HEK293 (cell line): ENCODE data around the gene IGFLR1.
A peak's percentile ranks its signal among the peaks of the same experiment; 100 is the strongest.

Experiments
- BCL11B ChIP-seq: fragments of 450-650 bp; formaldehyde crosslinking; IDR thresholded peaks from 2 replicates; pipeline ENCODE4 v1.5.1; 2016; ENCODE audit warnings: low read depth, missing biosample characterization, missing genetic modification characterization
- HOXA7 ChIP-seq: sonication (generic); formaldehyde crosslinking; IDR thresholded peaks from 2 replicates; pipeline ENCODE4 v1.8.1; 2022; ENCODE audit warnings: missing genetic modification reagents, borderline replicate concordance
- KLF16 ChIP-seq: fragments of 450-650 bp; formaldehyde crosslinking; IDR thresholded peaks from 2 replicates; pipeline ENCODE4 v1.5.1; 2017; ENCODE audit warnings: missing biosample characterization, missing genetic modification characterization
- KLF8 ChIP-seq: fragments of 450-650 bp; formaldehyde crosslinking; IDR thresholded peaks from 2 replicates; pipeline ENCODE4 v1.5.1; 2016; ENCODE audit warnings: missing biosample characterization, missing genetic modification characterization
- KLF9 ChIP-seq: fragments of 450-650 bp; formaldehyde crosslinking; IDR thresholded peaks from 2 replicates; pipeline ENCODE4 v1.5.1; 2016; ENCODE audit warnings: missing biosample characterization, missing genetic modification characterization, low read depth
- MYNN ChIP-seq: fragments of 450-650 bp; formaldehyde crosslinking; IDR thresholded peaks from 2 replicates; pipeline ENCODE4 v1.5.1; 2016; ENCODE audit warnings: missing biosample characterization, missing genetic modification characterization, borderline replicate concordance
- OSR2 ChIP-seq: fragments of 450-650 bp; formaldehyde crosslinking; IDR thresholded peaks from 2 replicates; pipeline ENCODE4 v1.5.1; 2016; ENCODE audit warnings: missing biosample characterization, missing genetic modification characterization
- ZBTB20 ChIP-seq: fragments of 450-650 bp; formaldehyde crosslinking; IDR thresholded peaks from 2 replicates; pipeline ENCODE4 v1.5.1; 2016; ENCODE audit warnings: missing biosample characterization, missing genetic modification characterization
- ZBTB48 ChIP-seq: fragments of 450-650 bp; formaldehyde crosslinking; IDR thresholded peaks from 2 replicates; pipeline ENCODE4 v1.5.1; 2016; ENCODE audit warnings: missing biosample characterization, missing genetic modification characterization
- ZBTB7A ChIP-seq: fragments of 450-650 bp; formaldehyde crosslinking; IDR thresholded peaks from 2 replicates; pipeline ENCODE4 v1.5.1; 2016; ENCODE audit warnings: low read depth, missing biosample characterization, missing genetic modification characterization
- ZNF121 ChIP-seq: fragments of 450-650 bp; formaldehyde crosslinking; IDR thresholded peaks from 2 replicates; pipeline ENCODE4 v1.5.1; 2016; ENCODE audit warnings: missing biosample characterization, missing genetic modification characterization
- ZNF138 ChIP-seq: fragments of 450-650 bp; formaldehyde crosslinking; IDR thresholded peaks from 2 replicates; pipeline ENCODE4 v1.5.1; 2016; ENCODE audit warnings: missing biosample characterization, missing genetic modification characterization, borderline replicate concordance
- ZNF16 ChIP-seq: fragments of 450-650 bp; formaldehyde crosslinking; IDR thresholded peaks from 2 replicates; pipeline ENCODE4 v1.5.1; 2016; ENCODE audit warnings: low read depth, missing biosample characterization, missing genetic modification characterization
- ZNF292 ChIP-seq: fragments of 450-650 bp; formaldehyde crosslinking; IDR thresholded peaks from 2 replicates; pipeline ENCODE4 v1.5.1; 2016; ENCODE audit warnings: low read depth, missing biosample characterization, missing genetic modification characterization, borderline replicate concordance
- ZNF302 ChIP-seq: fragments of 450-650 bp; formaldehyde crosslinking; IDR thresholded peaks from 2 replicates; pipeline ENCODE4 v1.5.1; 2016; ENCODE audit warnings: missing biosample characterization, missing genetic modification characterization, low read depth
- ZNF341 ChIP-seq: fragments of 450-650 bp; formaldehyde crosslinking; IDR thresholded peaks from 2 replicates; pipeline ENCODE4; 2016; ENCODE audit warnings: low read depth, missing biosample characterization, missing genetic modification characterization
- ZNF362 ChIP-seq: fragments of 450-650 bp; formaldehyde crosslinking; IDR thresholded peaks from 2 replicates; pipeline ENCODE4 v1.5.1; 2016; ENCODE audit warnings: missing biosample characterization, missing genetic modification characterization
- ZNF555 ChIP-seq: fragments of 450-650 bp; formaldehyde crosslinking; conservative IDR thresholded peaks from 2 replicates; pipeline ENCODE4 v1.5.1; 2017; ENCODE audit warnings: missing biosample characterization, mild to moderate bottlenecking, missing genetic modification characterization, inconsistent platforms
- ZNF692 ChIP-seq: fragments of 450-650 bp; formaldehyde crosslinking; IDR thresholded peaks from 2 replicates; pipeline ENCODE4 v1.5.1; 2016; ENCODE audit warnings: missing biosample characterization, missing genetic modification characterization
- ZNF76 ChIP-seq: fragments of 450-650 bp; formaldehyde crosslinking; IDR thresholded peaks from 2 replicates; pipeline ENCODE4; 2016; ENCODE audit warnings: low read depth, missing biosample characterization, missing genetic modification characterization, borderline replicate concordance
- ZNF776 ChIP-seq: fragments of 450-650 bp; formaldehyde crosslinking; IDR thresholded peaks from 2 replicates; pipeline ENCODE4 v1.5.0; 2017; ENCODE audit warnings: missing biosample characterization, missing genetic modification characterization, borderline replicate concordance
- ZNF792 ChIP-seq: fragments of 450-650 bp; formaldehyde crosslinking; IDR thresholded peaks from 2 replicates; pipeline ENCODE4 v1.5.1; 2016; ENCODE audit warnings: missing biosample characterization, missing genetic modification characterization
- ZSCAN23 ChIP-seq: fragments of 450-650 bp; formaldehyde crosslinking; IDR thresholded peaks from 2 replicates; pipeline ENCODE4 v1.5.1; 2016; ENCODE audit warnings: missing biosample characterization, missing genetic modification characterization
- TF ChIP-seq, protein P1 (sequence below): fragments of 450-650 bp; formaldehyde crosslinking; conservative IDR thresholded peaks from 2 replicates; pipeline ENCODE4 v1.5.1; 2016; ENCODE audit warnings: low read depth, missing biosample characterization, missing genetic modification characterization
- TF ChIP-seq, protein P2 (sequence below): fragments of 450-650 bp; formaldehyde crosslinking; IDR thresholded peaks from 2 replicates; pipeline ENCODE4 v1.5.1; 2016; ENCODE audit warnings: missing biosample characterization, missing genetic modification characterization
- TF ChIP-seq, protein P3 (sequence below): fragments of 450-650 bp; formaldehyde crosslinking; IDR thresholded peaks from 2 replicates; pipeline ENCODE4 v1.5.1; 2017; ENCODE audit warnings: missing biosample characterization, missing genetic modification characterization

Gene IGFLR1

GRCh38 chr19:35748106-35749020, 6.1 kb upstream of the IGFLR1 start, which contains the start of gene LIN37 (continued):
- TF ChIP-seq, protein P1, sequence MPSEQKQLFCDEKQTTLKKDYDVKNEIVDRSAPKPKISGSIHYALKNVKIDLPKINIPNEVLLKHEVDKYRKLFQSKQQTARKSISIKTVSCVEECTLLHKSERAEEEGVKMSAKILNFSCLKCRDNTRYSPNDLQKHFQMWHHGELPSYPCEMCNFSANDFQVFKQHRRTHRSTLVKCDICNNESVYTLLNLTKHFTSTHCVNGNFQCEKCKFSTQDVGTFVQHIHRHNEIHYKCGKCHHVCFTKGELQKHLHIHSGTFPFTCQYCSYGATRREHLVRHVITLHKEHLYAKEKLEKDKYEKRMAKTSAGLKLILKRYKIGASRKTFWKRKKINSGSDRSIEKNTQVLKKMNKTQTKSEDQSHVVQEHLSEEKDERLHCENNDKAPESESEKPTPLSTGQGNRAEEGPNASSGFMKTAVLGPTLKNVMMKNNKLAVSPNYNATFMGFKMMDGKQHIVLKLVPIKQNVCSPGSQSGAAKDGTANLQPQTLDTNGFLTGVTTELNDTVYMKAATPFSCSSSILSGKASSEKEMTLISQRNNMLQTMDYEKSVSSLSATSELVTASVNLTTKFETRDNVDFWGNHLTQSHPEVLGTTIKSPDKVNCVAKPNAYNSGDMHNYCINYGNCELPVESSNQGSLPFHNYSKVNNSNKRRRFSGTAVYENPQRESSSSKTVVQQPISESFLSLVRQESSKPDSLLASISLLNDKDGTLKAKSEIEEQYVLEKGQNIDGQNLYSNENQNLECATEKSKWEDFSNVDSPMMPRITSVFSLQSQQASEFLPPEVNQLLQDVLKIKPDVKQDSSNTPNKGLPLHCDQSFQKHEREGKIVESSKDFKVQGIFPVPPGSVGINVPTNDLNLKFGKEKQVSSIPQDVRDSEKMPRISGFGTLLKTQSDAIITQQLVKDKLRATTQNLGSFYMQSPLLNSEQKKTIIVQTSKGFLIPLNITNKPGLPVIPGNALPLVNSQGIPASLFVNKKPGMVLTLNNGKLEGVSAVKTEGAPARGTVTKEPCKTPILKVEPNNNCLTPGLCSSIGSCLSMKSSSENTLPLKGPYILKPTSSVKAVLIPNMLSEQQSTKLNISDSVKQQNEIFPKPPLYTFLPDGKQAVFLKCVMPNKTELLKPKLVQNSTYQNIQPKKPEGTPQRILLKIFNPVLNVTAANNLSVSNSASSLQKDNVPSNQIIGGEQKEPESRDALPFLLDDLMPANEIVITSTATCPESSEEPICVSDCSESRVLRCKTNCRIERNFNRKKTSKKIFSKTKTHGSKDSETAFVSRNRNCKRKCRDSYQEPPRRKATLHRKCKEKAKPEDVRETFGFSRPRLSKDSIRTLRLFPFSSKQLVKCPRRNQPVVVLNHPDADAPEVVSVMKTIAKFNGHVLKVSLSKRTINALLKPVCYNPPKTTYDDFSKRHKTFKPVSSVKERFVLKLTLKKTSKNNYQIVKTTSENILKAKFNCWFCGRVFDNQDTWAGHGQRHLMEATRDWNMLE = peak; percentile 59; the same call in 1 of the 2 replicates
- TF ChIP-seq MYNN (tag by site-specific recombination) (no peak), ZBTB20 (tag by site-specific recombination) (peak; percentile 47; the same call in 1 of the 2 replicates), ZNF776 (no peak), ZBTB48 (peak; percentile 80), ZNF76 (tag by site-specific recombination) (peak; percentile 100), HOXA7 (CRISPR knock-in tag) (no peak), ZNF792 (tag by site-specific recombination) (no peak), ZNF555 (tag by site-specific recombination) (no peak), KLF9 (peak; percentile 82), KLF8 (tag by site-specific recombination) (peak; percentile 97), ZNF692 (tag by site-specific recombination) (peak; percentile 53; the same call in 1 of the 2 replicates), ZNF16 (tag by site-specific recombination) (no peak), BCL11B (tag by site-specific recombination) (peak; percentile 96), ZNF362 (tag by site-specific recombination) (no peak), KLF16 (no peak; the same call in none of the 2 replicates), ZNF138 (no peak), ZNF121 (tag by site-specific recombination) (no peak), ZBTB7A (tag by site-specific recombination) (peak; percentile 88; the same call in 1 of the 2 replicates), ZNF292 (tag by site-specific recombination) (no peak), ZSCAN23 (tag by site-specific recombination) (no peak), ZNF341 (tag by site-specific recombination) (no peak), ZNF302 (tag by site-specific recombination) (no peak), OSR2 (tag by site-specific recombination) (peak; percentile 77)
- TF ChIP-seq, protein P2, sequence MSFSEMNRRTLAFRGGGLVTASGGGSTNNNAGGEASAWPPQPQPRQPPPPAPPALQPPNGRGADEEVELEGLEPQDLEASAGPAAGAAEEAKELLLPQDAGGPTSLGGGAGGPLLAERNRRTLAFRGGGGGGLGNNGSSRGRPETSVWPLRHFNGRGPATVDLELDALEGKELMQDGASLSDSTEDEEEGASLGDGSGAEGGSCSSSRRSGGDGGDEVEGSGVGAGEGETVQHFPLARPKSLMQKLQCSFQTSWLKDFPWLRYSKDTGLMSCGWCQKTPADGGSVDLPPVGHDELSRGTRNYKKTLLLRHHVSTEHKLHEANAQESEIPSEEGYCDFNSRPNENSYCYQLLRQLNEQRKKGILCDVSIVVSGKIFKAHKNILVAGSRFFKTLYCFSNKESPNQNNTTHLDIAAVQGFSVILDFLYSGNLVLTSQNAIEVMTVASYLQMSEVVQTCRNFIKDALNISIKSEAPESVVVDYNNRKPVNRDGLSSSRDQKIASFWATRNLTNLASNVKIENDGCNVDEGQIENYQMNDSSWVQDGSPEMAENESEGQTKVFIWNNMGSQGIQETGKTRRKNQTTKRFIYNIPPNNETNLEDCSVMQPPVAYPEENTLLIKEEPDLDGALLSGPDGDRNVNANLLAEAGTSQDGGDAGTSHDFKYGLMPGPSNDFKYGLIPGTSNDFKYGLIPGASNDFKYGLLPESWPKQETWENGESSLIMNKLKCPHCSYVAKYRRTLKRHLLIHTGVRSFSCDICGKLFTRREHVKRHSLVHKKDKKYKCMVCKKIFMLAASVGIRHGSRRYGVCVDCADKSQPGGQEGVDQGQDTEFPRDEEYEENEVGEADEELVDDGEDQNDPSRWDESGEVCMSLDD (tag by site-specific recombination) = peak; percentile 63
- TF ChIP-seq, protein P3, sequence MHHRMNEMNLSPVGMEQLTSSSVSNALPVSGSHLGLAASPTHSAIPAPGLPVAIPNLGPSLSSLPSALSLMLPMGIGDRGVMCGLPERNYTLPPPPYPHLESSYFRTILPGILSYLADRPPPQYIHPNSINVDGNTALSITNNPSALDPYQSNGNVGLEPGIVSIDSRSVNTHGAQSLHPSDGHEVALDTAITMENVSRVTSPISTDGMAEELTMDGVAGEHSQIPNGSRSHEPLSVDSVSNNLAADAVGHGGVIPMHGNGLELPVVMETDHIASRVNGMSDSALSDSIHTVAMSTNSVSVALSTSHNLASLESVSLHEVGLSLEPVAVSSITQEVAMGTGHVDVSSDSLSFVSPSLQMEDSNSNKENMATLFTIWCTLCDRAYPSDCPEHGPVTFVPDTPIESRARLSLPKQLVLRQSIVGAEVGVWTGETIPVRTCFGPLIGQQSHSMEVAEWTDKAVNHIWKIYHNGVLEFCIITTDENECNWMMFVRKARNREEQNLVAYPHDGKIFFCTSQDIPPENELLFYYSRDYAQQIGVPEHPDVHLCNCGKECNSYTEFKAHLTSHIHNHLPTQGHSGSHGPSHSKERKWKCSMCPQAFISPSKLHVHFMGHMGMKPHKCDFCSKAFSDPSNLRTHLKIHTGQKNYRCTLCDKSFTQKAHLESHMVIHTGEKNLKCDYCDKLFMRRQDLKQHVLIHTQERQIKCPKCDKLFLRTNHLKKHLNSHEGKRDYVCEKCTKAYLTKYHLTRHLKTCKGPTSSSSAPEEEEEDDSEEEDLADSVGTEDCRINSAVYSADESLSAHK = no peak; the same call in 1 of the 2 replicates
